GM19397 (cell line): ENCODE measurements around the gene TMEM187.

Experiments
- ATAC-seq: cut with Tn5 transposase; IDR thresholded peaks from one replicate; pipeline ENCODE4 v1.9.1; 2021; ENCODE audit warnings: mild to moderate bottlenecking, moderate library complexity; ENCODE audit not compliant: unreplicated experiment

Gene TMEM187, protein sequence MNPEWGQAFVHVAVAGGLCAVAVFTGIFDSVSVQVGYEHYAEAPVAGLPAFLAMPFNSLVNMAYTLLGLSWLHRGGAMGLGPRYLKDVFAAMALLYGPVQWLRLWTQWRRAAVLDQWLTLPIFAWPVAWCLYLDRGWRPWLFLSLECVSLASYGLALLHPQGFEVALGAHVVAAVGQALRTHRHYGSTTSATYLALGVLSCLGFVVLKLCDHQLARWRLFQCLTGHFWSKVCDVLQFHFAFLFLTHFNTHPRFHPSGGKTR

DNA sequence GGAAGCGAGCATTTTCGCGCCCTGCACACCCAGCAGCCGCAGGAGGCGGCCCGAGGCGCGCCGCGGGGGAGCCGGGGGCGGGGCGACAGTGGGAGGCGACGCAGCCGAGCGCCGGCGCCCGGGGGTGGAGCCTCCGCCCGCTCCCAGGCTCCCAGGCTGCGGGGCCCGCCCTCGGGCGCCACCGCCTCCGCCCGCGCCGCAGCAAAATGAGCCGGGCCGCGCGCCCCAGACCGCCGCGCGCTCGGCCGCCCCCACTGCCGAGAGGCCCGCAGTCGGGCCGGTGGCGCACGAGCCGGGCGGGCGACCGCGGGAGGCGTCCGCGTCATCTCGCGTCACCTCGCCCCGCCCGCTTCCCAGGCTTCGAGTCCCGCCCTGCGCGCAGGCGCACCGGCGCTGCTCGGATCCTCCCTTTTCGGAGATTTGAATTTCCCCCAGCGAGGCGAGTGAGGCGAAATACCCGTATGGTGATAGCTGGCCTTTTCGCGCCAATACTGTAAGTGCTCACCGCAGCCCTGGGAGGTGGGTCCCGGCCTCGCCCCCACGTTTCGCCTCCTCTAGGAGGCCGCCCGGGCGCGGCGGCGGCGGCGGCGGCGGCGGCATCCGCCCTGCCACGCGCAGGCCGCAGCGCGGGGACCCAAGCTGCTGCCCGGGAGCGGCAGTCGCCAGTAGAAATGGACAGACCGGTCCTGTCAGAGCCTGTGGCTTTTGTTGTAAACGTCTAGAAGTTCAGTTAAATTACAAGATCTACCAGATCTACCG is at the start of gene TMEM187:
Gene TMEM187, plus strand, starts transcription at position 387 of the 759 bp plus-strand sequence. CDS start 9,309 bp downstream, outside the sequence.
- peak; percentile 57 for ATAC-seq

DNA sequence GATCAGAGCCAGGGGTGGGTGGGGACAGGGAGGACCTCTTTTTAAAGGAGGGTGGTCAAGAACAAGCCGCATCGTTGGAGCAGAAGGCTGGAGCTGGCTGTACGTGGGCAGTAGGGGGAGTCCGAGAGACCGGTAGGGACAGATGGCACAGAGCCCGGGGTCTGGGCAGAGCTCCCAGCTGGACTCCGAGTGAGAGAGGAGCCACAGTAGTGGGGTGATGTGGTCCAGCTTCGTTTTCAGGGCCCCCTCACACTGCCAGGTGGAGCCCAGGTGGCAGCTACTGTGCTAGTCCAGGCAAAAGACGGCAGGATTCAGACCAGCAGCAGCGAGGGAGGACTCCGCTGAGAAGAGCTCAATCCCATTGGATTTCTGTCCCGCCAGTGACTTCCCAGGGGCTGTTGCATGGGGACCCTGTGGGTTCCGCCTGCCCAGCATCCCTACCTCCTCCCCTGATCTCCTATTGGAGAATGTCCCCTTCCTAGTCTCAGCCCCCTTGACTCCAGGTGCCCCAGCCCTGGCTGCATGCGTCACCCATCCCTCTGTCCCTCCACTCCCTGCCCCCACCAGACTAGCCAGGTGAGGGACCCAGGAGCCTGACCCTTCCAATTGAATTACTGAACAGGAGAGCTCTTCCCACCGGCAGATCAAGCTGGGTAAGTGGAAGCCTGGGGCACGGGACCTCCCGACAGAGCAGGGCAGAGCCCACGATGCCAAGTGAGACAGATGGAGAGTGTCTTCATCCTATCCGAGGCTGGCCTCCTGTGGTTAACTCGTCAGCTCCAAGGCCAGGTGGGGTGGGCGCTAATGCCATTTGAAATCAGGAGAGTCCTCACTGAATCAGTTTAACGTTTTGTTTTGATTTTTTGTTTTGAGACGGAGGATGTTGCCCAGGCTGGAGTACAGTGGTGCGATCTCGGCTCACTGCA is 49.4 kb upstream of the TMEM187 start:
- no peak for ATAC-seq

DNA sequence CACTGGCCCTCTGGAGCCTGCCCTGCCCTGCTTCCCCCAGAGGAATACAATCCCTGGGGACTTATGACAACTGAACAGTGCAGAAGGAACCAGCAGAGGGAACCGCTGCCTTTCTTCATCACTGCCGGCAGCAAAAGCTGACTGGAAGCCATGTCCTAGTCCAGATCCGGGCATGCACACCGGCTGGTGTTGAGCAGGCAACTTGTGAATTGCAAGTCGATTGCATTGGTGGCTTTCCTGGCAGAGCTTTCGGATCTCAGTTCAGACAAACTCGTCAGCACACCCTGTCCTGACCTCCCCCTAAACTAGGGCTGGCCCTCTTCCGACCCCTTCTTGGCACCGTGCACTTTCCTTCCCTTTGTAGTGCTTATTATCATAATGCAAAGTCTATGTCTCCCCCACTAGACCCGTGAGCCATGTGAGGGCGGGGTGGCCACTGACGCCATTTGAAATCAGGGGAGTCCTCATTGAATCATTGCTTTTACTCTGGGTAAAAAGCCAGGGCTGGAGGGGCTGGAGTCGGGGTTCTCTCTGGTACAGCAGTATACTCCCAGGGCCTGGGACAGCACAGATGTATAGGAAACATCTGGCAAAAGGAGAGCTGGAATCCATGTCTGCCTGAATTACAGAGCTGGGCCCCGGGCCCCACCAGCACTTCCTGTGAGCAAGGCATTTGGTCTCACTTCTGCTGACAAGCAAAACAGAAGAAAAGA is 48.2 kb upstream of the TMEM187 start:
- no peak for ATAC-seq

DNA sequence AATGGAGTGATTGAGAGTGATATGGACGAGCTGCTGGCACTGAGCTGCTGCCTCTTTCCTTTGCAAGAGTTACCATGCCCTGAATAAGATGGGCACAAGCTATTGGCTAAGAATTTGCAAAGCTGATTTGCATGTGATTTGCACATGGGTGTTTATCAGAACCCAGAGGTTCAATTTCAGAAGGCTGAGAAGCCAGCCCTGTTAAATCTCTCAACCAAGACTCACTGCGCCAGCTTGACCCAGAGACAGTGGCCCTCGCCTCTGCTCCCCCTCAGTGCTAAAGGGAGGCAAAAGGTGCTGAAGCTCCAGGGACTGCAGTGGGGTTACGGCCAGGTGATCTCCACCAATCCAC is 47.2 kb upstream of the TMEM187 start:
- no peak for ATAC-seq

DNA sequence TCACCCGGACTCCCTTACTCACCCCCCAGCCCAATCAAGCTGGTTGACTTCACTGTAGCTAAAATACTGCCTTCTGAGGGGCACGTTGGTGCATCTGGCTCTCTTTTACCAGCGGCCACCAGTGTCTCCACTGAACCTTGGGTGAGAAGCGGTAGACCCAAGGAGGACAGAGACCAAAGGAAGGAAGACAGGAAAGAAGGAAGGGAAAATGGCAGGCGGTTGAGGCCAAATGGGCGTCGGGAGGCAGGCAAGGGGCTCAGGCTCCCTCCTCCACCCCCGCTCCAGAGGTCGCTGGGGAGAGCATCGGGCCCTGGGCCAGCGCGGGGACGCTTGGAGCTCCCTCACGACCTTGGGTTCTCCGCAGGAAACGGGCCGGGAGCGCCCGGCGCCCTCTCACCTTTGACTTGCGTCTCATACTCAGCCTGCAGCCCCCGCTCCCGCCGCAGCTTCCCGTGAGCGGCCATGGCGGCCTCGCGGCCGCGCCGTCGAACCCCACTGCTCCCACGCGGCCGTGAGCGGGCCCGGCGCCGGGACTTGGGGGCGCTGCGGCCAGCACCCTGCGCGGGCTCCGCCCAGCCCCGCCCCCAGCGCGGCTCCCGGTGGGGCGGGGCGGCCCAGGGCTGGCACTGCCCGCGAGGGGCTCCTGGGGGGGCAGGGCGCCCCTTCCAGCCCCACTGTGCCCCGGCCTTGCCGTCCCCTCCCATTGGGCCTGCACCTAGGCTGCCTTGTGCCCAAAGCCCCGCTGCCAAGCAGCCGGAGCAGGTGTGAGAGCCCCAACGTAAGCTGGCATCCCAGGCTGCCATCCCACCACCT is 46.6 kb upstream of the TMEM187 start, which contains the start of gene ARHGAP4:
Gene ARHGAP4, minus strand, starts transcription at position 526 of the 813 bp plus-strand sequence. Its CDS starts 62 bp downstream, at position 464.
- ATAC-seq, result no peak

DNA sequence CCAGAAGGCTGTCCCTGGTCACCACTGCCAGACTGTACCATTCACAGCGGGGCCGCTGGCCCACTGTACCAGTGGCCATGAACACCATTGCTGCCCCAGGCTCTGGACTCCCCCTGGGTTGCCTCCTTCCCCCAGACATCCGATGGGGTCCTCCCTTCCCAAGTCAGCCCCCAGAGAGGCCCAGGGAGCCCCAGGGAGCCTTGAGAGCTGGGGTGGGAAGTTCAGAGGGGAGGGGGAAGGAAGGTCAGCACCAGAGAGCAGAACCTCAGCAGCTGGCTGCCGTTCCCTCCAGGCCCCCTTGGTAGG is 46.0 kb upstream of the TMEM187 start:
- ATAC-seq, result no peak

DNA sequence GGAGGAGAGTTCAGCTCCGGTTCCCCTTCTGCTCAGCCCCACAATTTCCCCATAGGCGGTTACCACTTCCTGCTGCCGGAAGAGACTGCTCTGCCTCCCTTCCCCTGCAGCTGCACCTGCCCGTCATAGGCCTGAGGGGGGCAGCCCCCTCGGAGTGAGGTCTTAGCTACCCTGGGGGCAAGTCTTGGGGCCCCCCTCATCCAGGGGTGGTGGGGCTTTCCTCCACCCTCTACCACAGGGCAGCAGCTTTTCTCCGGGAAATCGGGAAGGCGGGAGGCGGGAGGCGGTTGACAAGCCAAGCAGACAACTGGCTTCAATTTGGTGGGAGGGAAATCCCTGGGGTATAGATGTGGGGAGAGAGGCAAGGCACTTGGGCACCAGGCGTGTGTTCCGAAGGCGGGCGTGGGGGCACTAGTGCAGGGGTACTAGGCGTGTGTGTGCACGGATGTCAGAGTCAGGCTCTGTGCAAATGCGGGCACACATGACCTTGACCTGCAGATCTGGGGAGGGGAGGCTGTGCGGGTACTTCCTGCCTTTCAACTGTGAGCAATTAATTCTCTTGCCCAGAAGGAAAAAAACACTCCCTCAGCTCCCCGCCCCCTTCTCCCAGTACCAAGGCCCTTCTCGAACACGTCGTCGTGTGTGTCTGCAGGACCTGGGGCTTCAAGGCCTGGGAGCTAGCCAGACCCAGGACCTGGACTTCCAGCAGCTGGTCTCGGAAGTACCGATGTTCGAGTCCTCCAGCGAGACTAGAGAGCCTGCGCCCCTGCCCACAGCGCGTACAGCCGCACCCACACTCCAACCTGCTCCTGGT is 45.5 kb upstream of the TMEM187 start:
- ATAC-seq, result peak; percentile 39

DNA sequence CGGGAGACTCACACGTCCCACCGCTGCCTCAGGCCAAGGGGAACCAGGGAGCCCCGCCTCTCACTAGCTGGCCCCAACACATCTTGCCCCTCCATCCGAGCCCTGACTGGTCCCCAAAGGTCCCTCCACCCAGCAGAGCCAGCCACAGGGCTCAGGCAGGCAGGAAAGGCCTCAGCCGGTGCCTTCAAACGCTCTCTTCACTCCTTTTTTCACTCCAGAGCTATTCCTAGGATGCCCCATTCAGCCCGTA is 45.0 kb upstream of the TMEM187 start:
- ATAC-seq, result no peak

DNA sequence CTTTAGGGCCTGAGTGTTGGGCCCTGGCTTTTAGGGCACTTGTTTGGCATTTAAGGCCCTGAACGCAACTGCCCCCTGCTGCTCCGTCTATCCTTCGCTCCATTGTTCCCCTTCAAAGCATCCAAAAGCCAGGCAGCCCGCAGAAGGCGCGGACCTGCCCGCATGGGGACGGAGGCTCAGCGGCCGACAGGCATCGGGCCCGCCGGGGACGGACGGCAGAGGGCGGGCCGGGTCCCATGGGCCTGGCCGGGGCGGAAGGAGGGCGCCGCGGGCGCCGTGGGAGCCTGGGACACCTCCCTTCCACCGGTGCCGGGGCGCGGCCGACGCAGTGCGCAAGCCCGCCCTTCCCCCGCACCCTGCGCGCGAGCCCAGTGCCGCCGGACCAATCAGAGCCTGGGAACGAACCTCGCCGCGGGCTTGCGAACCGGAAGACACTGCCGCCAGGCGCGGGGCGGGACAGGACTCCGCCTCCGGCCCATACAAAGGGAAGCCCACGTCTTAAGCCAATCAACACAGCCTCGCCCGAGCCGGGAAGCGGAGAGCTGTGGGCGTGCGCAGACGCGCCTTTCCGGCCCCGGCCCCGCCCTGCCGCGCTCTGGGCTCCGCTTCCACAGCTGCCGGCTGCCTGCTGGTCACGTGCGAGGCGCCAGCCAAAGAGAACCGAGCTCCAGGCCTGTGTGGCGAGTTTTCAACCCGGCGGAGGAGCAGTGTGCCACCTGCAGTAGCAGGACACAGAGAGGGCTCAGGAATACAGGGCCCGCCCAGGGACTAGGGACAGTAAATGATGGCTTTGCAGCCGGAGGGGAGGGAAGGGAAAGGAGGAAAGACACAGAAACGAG is 44.4 kb upstream of the TMEM187 start:
- ATAC-seq, result peak; percentile 71

DNA sequence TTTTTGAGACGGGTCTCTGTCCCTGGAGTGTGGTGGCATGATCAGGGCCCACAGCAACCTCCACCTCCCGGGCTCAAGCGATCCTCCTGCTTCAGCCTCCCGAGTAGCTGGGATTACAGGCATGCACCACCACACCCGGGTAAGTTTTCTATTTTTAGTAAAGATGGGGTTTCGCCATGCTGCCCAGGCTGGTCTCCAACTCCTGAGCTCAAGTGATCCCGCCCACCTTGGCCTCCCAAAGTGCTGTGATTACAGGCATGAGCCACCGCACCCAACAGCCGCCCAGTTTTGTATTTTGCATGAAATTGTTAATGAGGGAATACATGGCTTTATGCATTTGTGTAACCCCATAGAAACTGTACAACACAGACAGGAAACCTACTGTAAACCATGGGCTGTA is 43.7 kb upstream of the TMEM187 start:
- no peak for ATAC-seq

DNA sequence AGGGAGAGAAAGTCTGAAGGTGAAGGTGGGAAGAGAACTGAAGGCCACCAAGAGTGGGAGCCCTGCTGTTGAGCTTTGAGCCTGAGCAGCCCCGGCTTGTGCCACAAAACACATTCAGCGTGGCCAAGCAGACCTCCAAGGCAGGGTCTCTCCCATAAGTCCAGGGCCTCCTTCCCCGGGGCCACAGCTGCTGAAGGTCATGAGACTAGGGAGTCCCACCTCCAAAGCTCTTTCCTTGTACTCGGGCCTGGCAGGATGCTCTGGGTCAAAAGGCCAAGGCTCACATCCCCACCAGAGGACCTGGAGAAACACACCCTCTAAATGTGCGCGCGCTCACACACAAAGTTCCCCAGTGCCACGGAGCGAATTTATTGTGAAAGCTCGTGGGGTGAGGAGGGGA is 43.0 kb upstream of the TMEM187 start:
- ATAC-seq, result no peak

DNA sequence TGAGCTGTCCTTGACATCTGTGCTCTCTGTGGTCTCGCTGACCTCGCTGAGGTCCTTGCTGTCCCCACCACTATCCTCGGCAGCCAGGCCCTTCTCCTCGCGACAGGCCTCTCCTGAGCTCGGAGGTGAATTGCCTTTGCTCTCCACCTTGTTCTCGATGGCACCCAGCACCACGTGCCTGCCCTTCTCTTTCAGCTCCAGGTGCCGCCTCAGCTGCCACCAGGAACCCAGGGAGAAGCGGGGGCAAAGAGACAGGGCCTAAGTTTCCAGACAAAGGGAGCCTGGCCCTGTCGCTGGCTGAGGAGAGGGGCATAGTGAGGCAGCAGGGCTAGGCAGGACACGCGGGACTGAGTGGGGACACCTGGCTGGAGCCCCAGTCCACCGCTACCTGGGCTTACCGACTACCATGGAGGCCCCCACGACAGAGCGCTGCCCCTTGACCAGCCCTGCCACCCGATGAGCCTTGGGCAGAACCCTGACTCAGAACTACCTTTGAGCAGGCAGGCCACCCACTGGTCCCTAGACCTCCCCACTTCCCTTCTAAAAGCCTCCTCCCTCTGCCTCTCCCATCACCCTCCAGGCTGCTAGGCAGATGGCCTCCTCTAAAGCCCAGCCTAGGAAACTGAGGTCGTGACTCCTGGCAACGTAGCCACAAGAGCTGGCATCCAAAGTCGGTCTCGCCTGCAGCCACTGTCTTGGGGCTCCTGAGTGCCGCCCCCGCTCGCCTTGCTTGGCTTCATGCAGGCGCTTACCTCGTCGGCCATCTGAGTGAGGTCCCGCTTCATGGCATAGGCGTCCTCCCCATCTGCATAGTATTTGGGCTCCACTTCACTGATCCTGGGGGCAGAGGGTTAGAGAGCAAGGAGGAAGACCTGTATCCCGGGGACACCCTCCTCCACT is 42.3 kb upstream of the TMEM187 start:
- no peak for ATAC-seq

DNA sequence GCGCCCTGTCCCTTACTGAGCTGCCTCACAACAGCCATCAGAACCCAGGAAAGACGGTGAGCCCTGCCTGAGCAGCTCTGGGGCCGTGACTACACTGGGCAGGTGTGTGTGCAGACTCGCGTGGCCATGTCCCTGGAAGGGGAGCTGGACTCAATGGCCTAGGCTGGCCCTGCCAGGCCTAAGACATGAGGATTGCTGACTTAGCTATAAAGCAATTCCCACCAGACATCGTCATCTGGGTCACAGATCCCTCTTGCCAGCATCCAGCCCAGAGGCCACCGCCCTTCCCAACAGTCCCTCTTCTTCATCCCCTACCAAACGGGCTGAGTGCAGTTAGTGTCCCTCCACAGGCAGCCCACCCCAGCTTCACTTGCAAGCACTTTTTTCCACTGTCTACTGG is 41.4 kb upstream of the TMEM187 start:
- ATAC-seq, result no peak

DNA sequence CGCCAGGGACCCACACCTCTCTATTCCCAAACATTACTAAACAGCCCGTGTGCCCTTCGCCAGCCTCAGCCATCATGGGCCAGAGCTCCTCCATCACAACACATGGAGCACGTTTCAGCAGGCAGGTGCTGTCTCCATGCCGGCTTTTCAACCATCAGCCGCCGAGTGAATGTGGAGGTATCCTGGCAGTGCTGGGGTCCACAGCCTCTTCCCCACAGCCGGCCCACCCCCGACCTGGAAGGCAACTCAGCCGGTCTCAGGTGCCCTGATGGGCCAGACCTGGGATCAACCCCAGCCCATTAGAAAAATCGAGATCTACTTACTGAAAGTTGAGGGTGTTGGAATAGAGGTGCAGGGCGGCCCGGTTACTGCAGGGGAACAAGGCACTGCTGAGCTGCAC is 40.8 kb upstream of the TMEM187 start:
- no peak for ATAC-seq

DNA sequence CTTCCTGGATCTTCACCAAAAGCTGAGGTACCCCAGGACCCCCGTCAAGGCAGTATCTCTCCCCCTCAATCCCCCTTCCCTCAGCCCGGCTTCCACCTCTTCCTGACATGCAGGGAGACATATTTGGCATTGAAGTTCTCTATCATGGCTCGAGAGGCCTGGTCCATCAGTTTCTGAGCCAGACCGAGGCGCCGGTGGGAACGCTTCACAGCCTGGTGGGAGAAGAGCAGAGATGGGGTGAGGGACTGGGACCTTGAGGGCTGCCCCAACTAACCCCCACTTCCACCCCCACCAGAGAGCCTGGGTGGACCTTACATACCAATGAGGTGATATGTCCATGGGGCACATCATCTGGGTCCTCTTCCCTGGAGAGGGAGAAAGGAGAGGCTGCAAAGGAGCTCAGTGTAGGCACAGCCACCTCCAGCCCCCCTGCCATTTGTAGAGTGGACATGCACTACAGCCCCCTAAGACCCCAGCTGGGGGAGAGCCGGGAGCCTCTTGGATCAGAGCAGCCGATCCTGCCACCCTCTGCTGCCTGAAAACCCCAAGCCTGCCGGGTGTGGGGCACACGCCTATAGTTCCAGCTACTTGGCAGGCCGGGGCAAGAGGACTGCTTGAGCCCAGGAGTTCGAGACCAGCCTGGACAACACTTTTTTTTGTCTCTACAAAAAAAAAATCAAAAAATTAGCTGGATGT is 40.2 kb upstream of the TMEM187 start:
- no peak for ATAC-seq

DNA sequence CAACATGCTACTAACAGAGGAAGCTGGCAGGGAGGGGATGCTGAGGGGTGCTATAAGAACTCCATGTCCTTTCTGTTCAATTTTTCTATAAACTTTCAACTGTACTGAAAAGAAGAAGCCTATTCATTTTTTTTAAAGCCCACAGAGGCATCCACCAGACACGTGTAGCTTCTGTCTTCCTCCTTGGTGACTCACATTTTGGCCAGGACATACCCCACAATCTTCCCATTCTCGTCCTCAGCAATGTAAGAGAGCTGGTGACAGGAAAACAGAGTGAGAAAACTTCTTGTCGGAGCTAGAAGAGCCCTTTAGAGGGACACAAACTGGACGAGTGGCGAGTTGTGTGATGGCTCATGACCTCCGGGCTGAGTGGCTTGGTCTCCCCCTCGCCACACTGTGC is 38.8 kb upstream of the TMEM187 start:
- no peak for ATAC-seq

DNA sequence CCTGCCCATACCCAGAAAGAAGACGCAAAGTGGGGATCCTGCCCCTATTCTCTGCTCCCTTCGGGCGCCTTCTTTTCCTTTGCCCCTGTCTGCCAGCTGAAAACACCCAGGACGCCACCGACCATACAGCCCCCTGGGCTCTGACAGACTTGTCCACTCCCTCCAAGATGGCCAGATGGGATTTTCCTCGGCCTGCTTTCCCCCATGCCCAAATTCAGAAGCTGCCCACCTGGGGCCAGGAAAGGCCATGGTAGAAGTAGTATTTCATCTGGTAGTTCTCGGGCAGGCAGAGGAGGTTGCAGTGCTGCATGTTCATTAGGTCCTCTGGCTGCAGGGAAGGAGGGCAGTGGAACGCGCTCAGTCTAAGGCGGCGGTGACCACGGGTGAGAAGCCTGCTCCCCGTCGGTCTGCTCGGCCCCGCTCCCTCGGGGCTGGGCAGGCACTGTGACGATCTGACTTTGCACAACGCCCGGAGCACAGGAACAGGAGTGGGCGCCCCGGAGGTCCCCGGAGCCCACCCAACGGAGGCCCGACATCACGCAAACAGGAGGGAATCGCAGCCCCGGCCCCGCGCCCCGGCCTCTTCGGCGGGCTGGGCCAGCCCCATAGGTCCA is 38.3 kb upstream of the TMEM187 start:
- ATAC-seq, result peak; percentile 15
